Measurements from ENCODE around the gene DDX39A.

Gene DDX39A

DNA sequence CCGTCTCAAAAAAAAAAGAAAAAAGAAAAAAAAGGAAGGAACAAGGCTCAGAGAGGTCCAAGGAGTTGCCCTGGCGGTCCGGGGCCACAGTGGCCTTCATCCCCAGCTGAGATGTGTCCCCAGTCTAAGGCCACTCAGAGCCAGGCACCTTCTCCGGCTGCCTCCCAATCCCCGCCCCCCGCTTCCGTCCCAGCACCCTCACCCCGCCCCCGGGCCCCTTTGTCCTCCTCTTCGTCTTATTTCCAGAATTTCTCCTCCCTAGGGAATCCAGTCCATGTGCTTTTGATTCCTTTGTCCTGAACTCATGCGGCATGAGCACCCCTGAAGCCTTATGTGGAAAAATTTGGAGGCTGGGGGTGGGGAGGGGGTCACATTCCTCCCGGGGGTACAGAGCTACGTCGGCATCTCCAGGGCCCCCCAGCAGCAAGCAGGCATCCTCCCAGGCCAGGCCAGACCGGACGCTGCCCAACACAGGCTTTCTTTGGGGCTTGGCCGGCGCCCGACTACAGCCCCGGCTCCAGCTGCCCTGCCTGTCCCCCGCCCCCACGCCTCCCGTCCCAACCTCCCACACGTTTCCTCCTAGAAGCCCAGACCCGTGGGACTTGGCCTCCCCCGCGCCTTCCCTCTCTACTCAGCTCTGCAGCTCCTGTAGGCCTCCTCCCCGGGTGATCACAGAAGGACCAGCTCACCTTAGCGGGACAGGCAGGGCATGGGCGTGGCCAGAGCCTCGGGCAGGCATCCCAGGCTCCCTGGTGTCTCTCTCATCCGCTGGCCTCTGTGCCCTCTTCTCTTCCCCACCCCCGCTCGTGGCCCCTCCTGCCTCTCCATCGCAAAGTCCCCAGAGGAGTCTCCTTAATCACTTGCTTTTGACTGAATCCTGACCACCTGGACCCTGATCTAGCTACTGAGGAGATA is 55.7 kb downstream of the DDX39A start:
- DNase-seq (ENCODE audit: low read depth) = no peak

DNA sequence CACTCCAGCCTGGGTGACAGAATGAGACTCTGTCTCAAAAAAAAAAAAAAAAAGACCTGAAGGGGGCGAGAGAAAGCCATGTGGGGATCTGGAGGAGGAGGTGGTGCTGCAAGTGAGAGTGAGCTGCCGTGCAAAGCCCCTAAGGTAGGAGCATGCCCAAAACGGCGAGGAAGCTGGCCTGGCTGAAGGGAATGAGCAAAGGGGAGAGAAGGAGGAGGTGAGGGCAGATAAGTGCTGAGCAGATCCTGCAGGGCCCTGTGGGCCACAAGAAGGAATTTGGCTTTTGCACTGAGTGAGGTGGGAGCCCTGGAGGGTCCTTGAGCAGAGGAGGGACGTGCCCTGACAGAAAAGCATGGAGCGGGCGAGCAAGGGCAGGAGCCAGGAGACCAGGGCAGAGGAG is 57.3 kb downstream of the DDX39A start:
- no peak for DNase-seq (ENCODE audit: low read depth)

Data from stimulated activated CD8-positive, alpha-beta memory T cell treated with anti-CD3 and anti-CD28 coated beads, Interleukin-15, amount 100 ng/mL, for 24 hours (primary cell).